Measurements from ENCODE around the gene LMOD3.

Gene LMOD3

GRCh38 chr3:69094467-69095205, 27.8 kb downstream of the LMOD3 start:
- Histone ChIP-seq H3K9me3 (ENCODE audit: control insufficient read depth, insufficient read depth, low read length) (no peaks in the 10 kb centered on the region), H3K27ac (ENCODE audit: low read depth, low read length) (no peak overlapping the region), H3K9ac (ENCODE audit: low read depth, low read length) (no peak overlapping the region), H3K4me3 (ENCODE audit: low read depth, low read length) (no peak overlapping the region), H3K4me1 (ENCODE audit: control insufficient read depth, insufficient read depth, low read length) (peaks cover 20% of the 10 kb centered on the region), H3K27me3 (ENCODE audit: control insufficient read depth, insufficient read depth, low read length) (no peaks in the 10 kb centered on the region), H3K36me3 (ENCODE audit: control insufficient read depth, insufficient read depth, low read length) (no peaks in the 10 kb centered on the region)

GRCh38 chr3:69092030-69092516, 30.3 kb downstream of the LMOD3 start:
- H3K36me3 ChIP-seq (ENCODE audit: control insufficient read depth, insufficient read depth, low read length): no peaks in the 10 kb centered on the region
- no peak overlapping the region for H3K9ac ChIP-seq (ENCODE audit: low read depth, low read length)
- H3K9me3 ChIP-seq (ENCODE audit: control insufficient read depth, insufficient read depth, low read length): no peaks in the 10 kb centered on the region
- peak overlapping the region; percentile 59 for H3K27ac ChIP-seq (ENCODE audit: low read depth, low read length)
- peaks cover 26% of the 10 kb centered on the region for H3K4me1 ChIP-seq (ENCODE audit: control insufficient read depth, insufficient read depth, low read length)
- no peaks in the 10 kb centered on the region for H3K27me3 ChIP-seq (ENCODE audit: control insufficient read depth, insufficient read depth, low read length)
- no peak overlapping the region for H3K4me3 ChIP-seq (ENCODE audit: low read depth, low read length)

DNA sequence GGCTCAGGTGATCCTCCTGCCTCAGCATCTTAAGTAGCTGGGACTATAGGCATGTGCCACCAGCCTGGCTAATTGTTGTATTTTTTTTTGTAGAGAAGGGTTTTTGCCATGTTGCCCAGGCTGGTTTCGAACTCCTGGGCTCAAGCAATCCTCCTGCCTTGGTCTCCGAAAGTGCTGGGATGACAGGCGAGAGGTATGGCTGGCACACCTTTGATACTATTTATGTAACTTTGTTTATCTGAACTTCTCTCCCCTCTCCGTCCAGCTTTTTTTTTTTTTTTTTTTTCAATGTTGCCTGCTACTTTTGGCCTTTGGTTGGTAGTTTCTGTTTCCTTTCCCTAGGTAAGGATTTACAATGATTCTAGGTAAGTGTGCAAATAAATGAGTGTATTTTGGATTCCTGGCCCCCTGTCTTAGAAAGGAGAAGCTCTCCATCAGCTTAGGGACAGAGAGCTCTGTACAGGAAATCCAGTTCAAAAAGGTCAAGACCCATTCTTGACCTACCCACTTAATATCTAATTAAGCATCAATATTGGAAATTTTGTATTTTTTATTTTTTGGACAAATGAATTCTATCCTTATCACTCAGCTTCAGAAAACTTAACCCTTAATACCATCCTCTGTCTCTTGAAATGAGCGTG, 30.9 kb downstream of the LMOD3 start:
- Histone ChIP-seq H3K4me1 (ENCODE audit: control insufficient read depth, insufficient read depth, low read length) (peaks cover 26% of the 10 kb centered on the region), H3K9ac (ENCODE audit: low read depth, low read length) (no peak overlapping the region), H3K27ac (ENCODE audit: low read depth, low read length) (no peak overlapping the region), H3K9me3 (ENCODE audit: control insufficient read depth, insufficient read depth, low read length) (no peaks in the 10 kb centered on the region), H3K36me3 (ENCODE audit: control insufficient read depth, insufficient read depth, low read length) (no peaks in the 10 kb centered on the region), H3K4me3 (ENCODE audit: low read depth, low read length) (no peak overlapping the region), H3K27me3 (ENCODE audit: control insufficient read depth, insufficient read depth, low read length) (no peaks in the 10 kb centered on the region)

GRCh38 chr3:69090021-69090420, 32.4 kb downstream of the LMOD3 start:
- H3K4me1 ChIP-seq (ENCODE audit: control insufficient read depth, insufficient read depth, low read length): peaks cover 26% of the 10 kb centered on the region
- no peak overlapping the region for H3K4me3 ChIP-seq (ENCODE audit: low read depth, low read length)
- H3K27me3 ChIP-seq (ENCODE audit: control insufficient read depth, insufficient read depth, low read length): no peaks in the 10 kb centered on the region
- no peak overlapping the region for H3K27ac ChIP-seq (ENCODE audit: low read depth, low read length)
- H3K36me3 ChIP-seq (ENCODE audit: control insufficient read depth, insufficient read depth, low read length): no peaks in the 10 kb centered on the region
- no peaks in the 10 kb centered on the region for H3K9me3 ChIP-seq (ENCODE audit: control insufficient read depth, insufficient read depth, low read length)
- H3K9ac ChIP-seq (ENCODE audit: low read depth, low read length): no peak overlapping the region

GRCh38 chr3:69088063-69088462, 34.3 kb downstream of the LMOD3 start:
- Histone ChIP-seq H3K27me3 (ENCODE audit: control insufficient read depth, insufficient read depth, low read length) (no peaks in the 10 kb centered on the region), H3K36me3 (ENCODE audit: control insufficient read depth, insufficient read depth, low read length) (no peaks in the 10 kb centered on the region), H3K27ac (ENCODE audit: low read depth, low read length) (no peak overlapping the region), H3K4me3 (ENCODE audit: low read depth, low read length) (no peak overlapping the region), H3K9me3 (ENCODE audit: control insufficient read depth, insufficient read depth, low read length) (no peaks in the 10 kb centered on the region), H3K9ac (ENCODE audit: low read depth, low read length) (no peak overlapping the region), H3K4me1 (ENCODE audit: control insufficient read depth, insufficient read depth, low read length) (peaks cover 34% of the 10 kb centered on the region)

GRCh38 chr3:69087030-69087791, 35.2 kb downstream of the LMOD3 start:
- Histone ChIP-seq H3K4me1 (ENCODE audit: control insufficient read depth, insufficient read depth, low read length) (peaks cover 31% of the 10 kb centered on the region), H3K9ac (ENCODE audit: low read depth, low read length) (no peak overlapping the region), H3K27ac (ENCODE audit: low read depth, low read length) (no peak overlapping the region), H3K36me3 (ENCODE audit: control insufficient read depth, insufficient read depth, low read length) (no peaks in the 10 kb centered on the region), H3K9me3 (ENCODE audit: control insufficient read depth, insufficient read depth, low read length) (no peaks in the 10 kb centered on the region), H3K27me3 (ENCODE audit: control insufficient read depth, insufficient read depth, low read length) (no peaks in the 10 kb centered on the region), H3K4me3 (ENCODE audit: low read depth, low read length) (no peak overlapping the region)

GRCh38 chr3:69085833-69086722, 36.3 kb downstream of the LMOD3 start:
- Histone ChIP-seq H3K27ac (ENCODE audit: low read depth, low read length) (peak overlapping the region; percentile 36), H3K9me3 (ENCODE audit: control insufficient read depth, insufficient read depth, low read length) (no peaks in the 10 kb centered on the region), H3K4me1 (ENCODE audit: control insufficient read depth, insufficient read depth, low read length) (peaks cover 25% of the 10 kb centered on the region), H3K27me3 (ENCODE audit: control insufficient read depth, insufficient read depth, low read length) (no peaks in the 10 kb centered on the region), H3K4me3 (ENCODE audit: low read depth, low read length) (peak overlapping the region; percentile 84), H3K36me3 (ENCODE audit: control insufficient read depth, insufficient read depth, low read length) (no peaks in the 10 kb centered on the region), H3K9ac (ENCODE audit: low read depth, low read length) (no peak overlapping the region)

GRCh38 chr3:69085168-69085832, 37.1 kb downstream of the LMOD3 start:
- H3K27me3 ChIP-seq (ENCODE audit: control insufficient read depth, insufficient read depth, low read length): no peaks in the 10 kb centered on the region
- peak overlapping the region; percentile 39 for H3K9ac ChIP-seq (ENCODE audit: low read depth, low read length)
- peaks cover 28% of the 10 kb centered on the region for H3K4me1 ChIP-seq (ENCODE audit: control insufficient read depth, insufficient read depth, low read length)
- no peaks in the 10 kb centered on the region for H3K9me3 ChIP-seq (ENCODE audit: control insufficient read depth, insufficient read depth, low read length)
- no peaks in the 10 kb centered on the region for H3K36me3 ChIP-seq (ENCODE audit: control insufficient read depth, insufficient read depth, low read length)
- peak overlapping the region; percentile 84 for H3K4me3 ChIP-seq (ENCODE audit: low read depth, low read length)
- peak overlapping the region; percentile 36 for H3K27ac ChIP-seq (ENCODE audit: low read depth, low read length)

- Histone ChIP-seq H3K4me3 (ENCODE audit: low read depth, low read length) (peak within 1 kb of the TSS; percentile 84), H3K4me1 (ENCODE audit: control insufficient read depth, insufficient read depth, low read length) (peaks cover 22% of the 10 kb centered on the region), H3K27me3 (ENCODE audit: control insufficient read depth, insufficient read depth, low read length) (no peaks in the 10 kb centered on the region), H3K27ac (ENCODE audit: low read depth, low read length) (peak within 1 kb of the TSS; percentile 36), H3K36me3 (ENCODE audit: control insufficient read depth, insufficient read depth, low read length) (no peaks in the 10 kb centered on the region), H3K9me3 (ENCODE audit: control insufficient read depth, insufficient read depth, low read length) (no peaks in the 10 kb centered on the region), H3K9ac (ENCODE audit: low read depth, low read length) (peak within 1 kb of the TSS; percentile 39)
Observed at GRCh38 chr3:69084326-69085167, 37.8 kb downstream of the LMOD3 start, which contains the start of gene ARL6IP5. ARL6IP5 (plus strand) TSS chr3:69084937; CDS start chr3:69085048, 111 bp downstream.

All from HUES48 (cell line).